ENCODE results near the gene USP38.

Gene USP38

DNA sequence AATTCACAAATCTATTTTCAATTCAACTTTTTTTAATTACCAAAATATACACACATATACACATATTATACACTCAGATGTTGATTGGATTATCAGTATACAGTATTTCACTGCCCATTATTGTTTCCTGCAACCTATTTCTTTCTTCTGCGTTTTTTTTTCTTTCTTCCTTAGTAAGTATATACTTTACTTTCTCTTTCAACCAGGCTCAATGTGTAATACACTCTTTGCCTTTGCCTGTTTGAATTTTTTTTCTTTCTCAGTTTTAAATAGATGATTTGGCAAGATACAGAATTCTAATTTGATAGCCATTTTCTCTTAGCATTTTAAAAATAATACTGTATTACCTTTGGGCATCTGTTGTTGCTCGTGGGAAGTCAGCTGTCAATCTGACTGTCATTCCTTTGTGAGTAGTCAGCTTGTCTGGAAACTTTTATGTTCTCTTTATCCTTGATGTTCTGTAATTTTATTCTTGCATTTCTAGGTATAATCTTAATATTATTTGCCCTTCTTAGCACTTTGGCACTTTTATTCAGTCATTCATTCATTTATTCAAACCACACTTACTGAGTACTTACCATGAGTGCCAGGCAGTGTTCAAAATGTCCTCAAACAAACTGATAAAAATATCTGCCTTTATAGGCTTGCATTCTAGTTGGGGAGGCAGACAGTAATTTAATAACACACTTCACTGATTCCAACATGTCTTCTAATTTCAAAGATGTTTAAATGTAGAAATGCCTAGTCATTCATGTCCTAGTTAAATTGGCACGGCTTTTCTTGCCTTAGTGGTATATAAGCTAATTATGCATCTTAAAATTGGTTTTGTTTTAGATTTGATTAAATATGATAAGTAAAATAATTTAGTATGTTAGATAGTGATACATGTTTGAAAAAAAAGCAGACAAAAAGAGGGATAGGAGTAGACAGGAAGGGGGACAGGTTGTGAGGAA is 3.7 kb downstream of the USP38 start:
- CTCF ChIA-PET = interaction anchor here (1.0 kb wide), 1 partner anchor 149 kb away, joined by 3 read pairs; no protein-coding TSS in a partner anchor
- POLR2A ChIA-PET = no interaction called here
- peak overlapping the region; percentile 44 for H3K4me3 ChIP-seq (ENCODE audit: low read depth, low read length)
- DNase-seq (ENCODE audit: low read depth, low spot score) = no peak
- TF ChIP-seq, protein P1, sequence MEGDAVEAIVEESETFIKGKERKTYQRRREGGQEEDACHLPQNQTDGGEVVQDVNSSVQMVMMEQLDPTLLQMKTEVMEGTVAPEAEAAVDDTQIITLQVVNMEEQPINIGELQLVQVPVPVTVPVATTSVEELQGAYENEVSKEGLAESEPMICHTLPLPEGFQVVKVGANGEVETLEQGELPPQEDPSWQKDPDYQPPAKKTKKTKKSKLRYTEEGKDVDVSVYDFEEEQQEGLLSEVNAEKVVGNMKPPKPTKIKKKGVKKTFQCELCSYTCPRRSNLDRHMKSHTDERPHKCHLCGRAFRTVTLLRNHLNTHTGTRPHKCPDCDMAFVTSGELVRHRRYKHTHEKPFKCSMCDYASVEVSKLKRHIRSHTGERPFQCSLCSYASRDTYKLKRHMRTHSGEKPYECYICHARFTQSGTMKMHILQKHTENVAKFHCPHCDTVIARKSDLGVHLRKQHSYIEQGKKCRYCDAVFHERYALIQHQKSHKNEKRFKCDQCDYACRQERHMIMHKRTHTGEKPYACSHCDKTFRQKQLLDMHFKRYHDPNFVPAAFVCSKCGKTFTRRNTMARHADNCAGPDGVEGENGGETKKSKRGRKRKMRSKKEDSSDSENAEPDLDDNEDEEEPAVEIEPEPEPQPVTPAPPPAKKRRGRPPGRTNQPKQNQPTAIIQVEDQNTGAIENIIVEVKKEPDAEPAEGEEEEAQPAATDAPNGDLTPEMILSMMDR (IDR thresholded peaks at IDR 0.05; ENCODE audit: insufficient read depth, low read length, missing control alignments) = no peak

DNA sequence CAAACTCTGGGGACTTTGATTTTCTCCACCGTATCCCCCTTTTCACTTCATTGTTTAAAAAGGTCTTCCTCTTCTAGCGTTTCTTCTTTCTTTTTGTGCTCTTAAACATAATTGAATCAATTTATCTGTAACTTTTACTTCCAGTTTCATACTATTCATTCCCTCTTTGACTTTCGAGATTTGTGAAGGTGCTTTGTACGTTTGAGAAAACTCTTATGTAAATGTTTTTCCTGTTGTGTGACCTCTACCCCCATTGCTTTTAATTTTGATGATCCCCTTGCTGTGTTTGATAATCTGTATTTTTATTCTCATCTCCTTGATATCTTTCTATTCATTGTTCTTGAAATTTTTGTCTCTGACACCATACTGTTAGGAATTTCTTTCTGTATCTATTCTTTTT is 4.8 kb downstream of the USP38 start:
- H3K4me3 ChIP-seq (ENCODE audit: low read depth, low read length) = no peak overlapping the region
- no peak for DNase-seq (ENCODE audit: low read depth, low spot score)
- POLR2A ChIA-PET = no interaction called here
- CTCF ChIA-PET = no interaction called here
- TF ChIP-seq, protein P1 (IDR thresholded peaks at IDR 0.05; ENCODE audit: insufficient read depth, low read length, missing control alignments) = no peak

GRCh38 chr4:143195581-143195980 is 10.9 kb downstream of the USP38 start:
- CTCF ChIA-PET = no interaction called here
- H3K4me3 ChIP-seq (ENCODE audit: low read depth, low read length) = no peak overlapping the region
- POLR2A ChIA-PET = no interaction called here
- TF ChIP-seq, protein P1 (IDR thresholded peaks at IDR 0.05; ENCODE audit: insufficient read depth, low read length, missing control alignments) = no peak
- no peak for DNase-seq (ENCODE audit: low read depth, low spot score)

GRCh38 chr4:143196323-143196722 is 11.6 kb downstream of the USP38 start:
- no peak for DNase-seq (ENCODE audit: low read depth, low spot score)
- H3K4me3 ChIP-seq (ENCODE audit: low read depth, low read length) = no peak overlapping the region
- ChIA-PET POLR2A (no interaction called here), CTCF (no interaction called here)
- TF ChIP-seq, protein P1 (IDR thresholded peaks at IDR 0.05; ENCODE audit: insufficient read depth, low read length, missing control alignments) = no peak

GRCh38 chr4:143199503-143199902 is 14.8 kb downstream of the USP38 start:
- ChIA-PET POLR2A (no interaction called here), CTCF (interaction anchor here (1.2 to 8.3 kb wide), 3 partner anchors 9 to 285 kb away, joined by 3 to 58 read pairs (median 4); no protein-coding TSS in a partner anchor)
- DNase-seq (ENCODE audit: low read depth, low spot score) = no peak
- no peak overlapping the region for H3K4me3 ChIP-seq (ENCODE audit: low read depth, low read length)
- TF ChIP-seq, protein P1 (IDR thresholded peaks at IDR 0.05; ENCODE audit: insufficient read depth, low read length, missing control alignments) = no peak

- CTCF ChIA-PET = interaction anchor here (0.7 to 8.3 kb wide), 19 partner anchors 9 to 307 kb away, joined by 3 to 58 read pairs (median 4); no protein-coding TSS in a partner anchor
- no peak overlapping the region for H3K4me3 ChIP-seq (ENCODE audit: low read depth, low read length)
- DNase-seq (ENCODE audit: low read depth, low spot score) = no peak
- POLR2A ChIA-PET = no interaction called here
- TF ChIP-seq, protein P1 (IDR thresholded peaks at IDR 0.05; ENCODE audit: insufficient read depth, low read length, missing control alignments) = no peak
Measured at GRCh38 chr4:143202824-143203223, 18.1 kb downstream of the USP38 start.

All from AG04449 (cell line).